Renal pelvis (tissue), 4 donors: ENCODE measurements around the gene TRMT44. TPM values are rescaled to one million over a fixed set of nuclear protein-coding genes. Genes with fewer than 3 reads are reported as not detected.
"Not testable (repeated sequence)": the region's sequence is repeated elsewhere in the genome, so short reads cannot be mapped to it uniquely, and the experiment has no call there.

ENCODE experiments used
- DNase-seq: peaks from one replicate; pipeline ENCODE4 v3.0.0-alpha.2; 2013
- polyA plus RNA-seq, 3 donors: library from polyadenylated mRNA; unstranded; fragments of 120-200 nt; gene quantifications; one replicate each; pipeline ENCODE4 v1.2.1, GENCODE V29; 2013; ENCODE audit not compliant: insufficient read length in 3 of 3

TRMT44 gene
- polyA plus RNA-seq, 3 donors, result 16.9 to 27.2 (median 20.0) TPM

DNA sequence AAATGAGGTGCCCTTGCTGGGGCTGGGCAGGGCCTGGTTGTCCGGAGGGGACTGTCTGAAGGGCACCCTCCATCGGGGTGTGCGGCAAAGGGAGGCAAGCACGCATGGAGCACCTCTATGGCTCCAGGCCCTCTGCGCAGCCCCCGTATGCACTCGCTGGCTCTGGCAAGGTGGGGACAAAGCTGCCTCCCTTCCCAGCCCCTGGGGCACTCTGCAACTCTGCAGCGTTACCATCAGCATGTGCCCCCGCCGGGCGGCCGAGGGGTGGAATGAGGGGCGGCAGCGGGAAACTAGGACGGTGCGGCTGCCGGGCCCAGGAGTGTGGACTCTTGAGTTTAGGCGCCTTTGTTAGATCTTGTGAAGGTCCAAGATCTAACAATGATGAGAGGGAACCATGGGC, 26.4 kb downstream of the TRMT44 start:
- no peak for DNase-seq

DNA sequence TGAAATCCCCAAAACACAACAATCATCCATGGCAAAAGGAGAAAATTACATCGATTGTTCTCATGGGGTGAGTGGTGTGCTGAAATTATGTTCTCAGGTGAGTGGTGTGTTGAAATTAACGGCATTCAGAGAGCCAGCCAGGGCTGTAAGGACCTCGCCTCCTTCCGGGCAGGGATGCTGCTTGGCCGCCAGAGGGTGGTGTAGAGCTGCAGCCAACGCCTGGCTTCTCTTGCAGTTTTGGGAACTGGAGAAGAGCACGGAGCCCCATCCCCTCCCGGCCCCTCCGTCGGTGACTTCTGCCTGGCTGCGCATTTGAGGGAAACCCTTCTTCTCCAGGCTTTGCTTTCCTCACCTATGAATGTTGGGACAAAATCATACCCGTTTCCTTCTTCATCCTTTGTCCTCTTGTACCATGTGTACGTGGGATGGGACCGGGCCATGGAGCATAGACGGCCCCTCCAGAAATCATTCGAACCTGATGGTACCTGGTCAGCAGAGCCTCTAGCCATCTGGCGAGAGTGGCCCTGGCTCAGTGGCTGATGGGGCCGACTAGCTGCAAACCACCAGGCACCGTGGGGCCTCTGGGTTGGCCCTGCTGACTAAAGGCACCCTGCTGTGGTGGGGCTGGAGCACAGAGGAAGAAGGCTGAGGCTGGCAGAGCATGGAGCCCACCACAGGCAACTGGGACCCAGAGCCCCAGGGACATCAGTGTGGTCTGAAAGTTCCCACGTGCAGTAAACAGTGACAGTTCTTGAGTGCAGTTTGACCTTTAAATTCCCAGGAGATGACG, 28.4 kb downstream of the TRMT44 start:
- DNase-seq, result no peak

DNA sequence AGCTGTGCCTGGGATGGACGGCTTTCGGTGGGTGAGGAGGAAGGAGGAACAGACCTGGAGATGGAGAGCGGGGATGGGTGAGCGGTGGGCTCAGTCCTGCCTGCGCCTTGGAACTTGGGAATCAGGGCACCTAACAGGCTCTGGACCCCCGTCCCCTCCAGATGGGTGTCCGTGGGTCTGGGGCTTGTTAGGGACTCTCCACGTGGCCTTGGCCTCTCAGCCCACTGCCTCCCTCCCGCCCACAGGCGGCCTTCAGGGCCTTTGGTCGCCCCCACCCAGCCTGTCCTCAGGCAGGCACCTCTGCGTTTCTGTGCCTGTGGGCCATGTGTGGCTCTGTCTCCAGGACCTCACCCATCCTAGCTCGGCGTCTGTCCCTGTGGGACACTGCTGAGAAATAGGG, 29.0 kb downstream of the TRMT44 start:
- no peak for DNase-seq

DNA sequence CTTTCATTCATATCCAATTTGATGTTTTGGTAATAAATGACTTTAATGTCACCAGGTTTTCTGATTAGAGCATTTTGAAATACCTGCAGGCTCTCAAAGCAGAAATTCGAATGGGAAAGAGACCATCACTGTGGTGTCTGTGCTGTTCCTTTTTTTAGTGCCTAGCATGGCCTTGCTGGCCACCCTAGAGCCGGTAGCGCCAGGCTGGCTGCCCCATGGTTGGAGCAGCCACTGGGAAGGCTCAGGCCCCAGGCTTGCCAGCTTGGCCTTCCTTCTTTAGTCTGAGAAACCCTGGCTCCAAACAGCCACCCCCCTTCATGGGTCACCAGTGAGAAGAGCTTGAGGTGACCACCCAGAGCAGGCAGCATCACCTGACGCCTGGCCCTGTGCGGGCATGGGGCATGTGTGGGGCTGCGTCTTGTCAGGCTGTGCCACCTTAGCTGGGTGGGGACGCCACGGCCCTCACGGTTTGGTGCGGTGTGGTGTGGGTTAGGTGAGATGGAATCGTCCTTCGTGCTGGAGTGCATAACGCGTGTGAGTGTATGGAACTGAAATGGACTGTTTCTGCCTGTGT, 30.0 kb downstream of the TRMT44 start:
- no peak for DNase-seq

DNA sequence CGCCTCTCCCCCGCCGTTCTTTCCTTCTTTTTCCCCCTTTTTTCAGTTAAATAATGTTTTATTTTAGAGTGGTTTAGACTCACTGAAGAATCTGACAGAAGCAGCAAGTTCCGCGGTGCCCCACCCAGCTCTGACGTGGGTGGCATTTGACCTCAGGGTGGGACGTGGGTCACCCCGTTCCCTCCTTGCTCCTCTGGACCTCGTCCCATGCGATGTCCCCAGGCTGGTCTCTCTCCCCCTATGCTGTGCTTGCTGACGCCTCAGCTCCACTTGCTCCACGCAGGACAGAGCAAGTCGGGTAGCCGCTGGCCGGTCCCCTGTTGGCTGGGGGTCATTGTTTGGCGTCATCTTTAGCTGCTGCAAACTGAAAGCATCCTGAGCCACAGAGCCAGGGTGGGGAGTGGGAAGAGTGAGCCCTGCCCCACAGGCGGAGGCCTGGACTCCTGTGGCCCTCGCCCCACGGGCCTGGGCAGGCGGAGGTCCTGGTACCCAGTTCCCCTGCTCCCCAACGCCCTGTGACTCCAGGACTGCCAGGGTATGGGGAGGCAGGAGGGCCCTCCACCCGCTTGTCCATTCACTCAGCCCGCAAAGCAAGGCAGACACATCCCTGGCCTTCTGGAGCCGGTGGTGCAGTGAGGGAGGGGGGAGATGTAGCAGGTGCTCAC, 30.8 kb downstream of the TRMT44 start:
- no peak for DNase-seq

DNA sequence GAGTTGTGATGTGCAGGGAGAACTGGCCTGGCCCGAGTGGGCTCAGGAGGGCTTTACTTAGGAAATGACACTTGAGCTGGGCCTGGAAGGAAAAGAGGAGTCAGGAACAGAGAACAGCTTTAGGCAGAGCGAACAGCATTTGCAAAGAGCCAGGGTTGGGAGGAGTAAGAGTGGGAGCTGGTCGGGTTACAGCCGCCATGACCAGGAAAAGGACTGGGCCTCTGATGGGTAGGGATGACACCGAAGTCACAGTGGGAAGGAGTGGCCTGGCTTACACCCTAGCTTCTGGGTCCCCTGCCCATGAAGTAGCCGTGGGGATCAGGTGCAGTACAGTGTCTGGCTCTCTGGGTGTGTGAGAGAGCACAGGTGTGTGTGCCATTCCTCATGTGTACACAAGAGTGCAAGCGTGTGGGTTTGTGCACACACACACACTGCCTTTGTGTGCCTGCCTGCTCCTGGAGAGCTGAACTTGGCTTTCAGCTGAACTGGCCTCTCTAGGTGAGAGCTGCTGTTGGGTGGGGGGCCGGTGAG, 31.6 kb downstream of the TRMT44 start:
- DNase-seq, result no peak

DNA sequence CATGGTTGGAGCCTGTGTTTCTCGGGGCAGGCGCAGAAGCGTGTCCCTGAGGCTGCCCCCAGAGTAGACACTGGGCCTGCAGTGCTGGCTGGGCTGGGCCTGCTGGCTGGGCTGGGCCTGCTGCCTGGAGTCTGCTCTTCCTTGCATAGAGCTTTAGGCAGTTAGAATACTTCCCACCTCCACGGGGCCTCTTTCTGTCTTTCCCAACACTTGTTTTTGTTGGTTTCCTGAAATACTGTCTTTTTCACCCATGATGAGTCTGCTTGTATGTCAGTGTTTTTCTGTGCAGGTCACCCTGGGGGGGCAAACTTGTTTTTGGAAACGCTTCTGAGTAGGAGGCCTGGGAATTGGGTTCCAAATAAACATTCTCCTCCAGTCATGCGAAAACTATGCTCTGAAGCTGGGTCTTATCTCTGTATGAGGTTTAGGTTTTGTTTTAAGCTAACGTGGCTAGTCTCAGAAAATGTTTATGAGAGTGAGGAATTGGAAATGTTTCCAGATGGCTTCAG, 32.2 kb downstream of the TRMT44 start:
- peak; percentile 83 for DNase-seq

DNA sequence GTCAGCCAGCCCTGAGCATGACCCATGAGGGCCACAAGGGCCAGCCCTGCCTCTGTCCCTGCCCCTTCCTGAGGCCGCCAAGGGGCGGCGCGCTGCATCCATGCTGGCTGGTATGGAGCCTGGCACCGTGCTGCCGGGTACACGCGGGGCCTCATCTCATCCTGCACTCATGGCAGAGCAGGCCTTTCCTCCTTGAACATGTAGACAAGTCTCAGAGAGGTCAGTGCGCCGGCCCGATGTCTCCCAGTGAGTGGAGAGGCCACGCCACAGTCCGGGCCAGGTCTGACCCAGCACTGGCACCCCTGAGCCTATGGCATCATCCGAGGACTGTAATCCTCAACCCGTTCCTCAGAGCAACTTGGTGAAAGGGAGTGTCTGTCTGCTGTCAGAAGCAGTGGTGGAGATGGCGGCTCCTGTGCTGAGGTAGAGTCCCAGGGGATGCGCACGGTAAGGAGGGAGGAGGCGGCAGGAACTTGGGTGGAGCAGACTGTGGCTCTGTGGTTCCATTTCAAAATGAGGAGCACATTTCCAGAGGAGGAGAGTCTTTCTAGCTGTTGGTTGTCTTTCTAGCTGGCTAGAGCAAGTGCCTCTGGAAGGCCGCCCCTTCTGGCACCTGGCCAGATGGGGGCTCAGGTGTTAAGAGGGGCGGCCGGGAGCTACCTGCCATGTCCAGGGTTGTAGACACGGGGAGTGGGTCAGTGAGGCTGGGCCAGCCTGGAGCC, 32.8 kb downstream of the TRMT44 start:
- no peak for DNase-seq

DNA sequence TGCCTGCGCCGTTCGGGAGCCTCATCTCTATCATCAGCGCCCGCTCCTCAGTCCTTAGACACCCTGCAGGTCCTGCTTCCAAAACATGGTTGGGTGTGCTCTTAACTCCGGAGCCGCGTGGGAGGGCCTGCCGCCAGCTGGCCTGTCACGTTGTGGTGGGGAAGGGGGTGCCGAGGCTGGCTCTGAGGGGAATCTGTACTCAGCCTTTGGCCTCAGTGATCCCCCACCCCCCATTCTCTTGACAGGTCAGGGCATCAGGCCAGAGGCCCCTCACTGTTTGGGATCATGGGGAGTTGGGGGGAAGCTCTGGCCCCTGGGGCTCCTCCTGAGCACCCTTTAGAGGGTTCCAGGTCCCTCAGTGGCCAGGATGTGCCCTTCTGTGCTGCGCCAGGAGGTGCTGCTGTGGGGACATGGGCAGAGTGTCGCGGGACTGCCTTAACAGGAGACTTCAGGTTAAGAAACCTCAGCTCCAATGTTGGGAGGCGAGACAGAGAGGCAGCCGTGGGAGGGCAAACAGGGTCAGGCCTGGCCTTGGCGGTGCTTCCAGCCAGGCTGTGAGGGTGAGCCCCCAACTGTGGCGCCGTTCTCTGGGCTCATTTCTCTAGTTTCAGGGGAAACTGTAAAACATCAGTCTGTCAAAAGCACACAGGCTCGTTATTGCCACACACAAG, 33.5 kb downstream of the TRMT44 start:
- no peak for DNase-seq

DNA sequence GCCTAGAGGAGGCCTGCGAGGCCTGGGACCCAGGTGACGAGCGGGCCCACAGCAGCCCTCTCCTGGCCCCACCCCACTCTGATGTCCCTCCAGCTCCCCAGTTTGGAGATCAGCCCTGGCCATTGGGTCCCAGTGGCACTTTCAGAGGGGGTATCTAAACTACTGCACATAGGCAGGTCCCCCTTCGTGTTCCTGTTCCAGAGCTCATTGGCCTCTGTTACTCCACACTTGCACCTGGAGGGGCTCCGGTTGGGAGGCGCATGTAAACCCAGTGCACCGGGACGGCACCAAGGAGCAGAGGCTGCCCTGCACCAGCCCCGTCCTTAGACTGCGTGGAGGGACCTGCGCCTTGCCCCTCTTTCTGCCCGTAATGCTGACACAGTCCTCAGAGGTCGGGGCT, 34.3 kb downstream of the TRMT44 start:
- no peak for DNase-seq

DNA sequence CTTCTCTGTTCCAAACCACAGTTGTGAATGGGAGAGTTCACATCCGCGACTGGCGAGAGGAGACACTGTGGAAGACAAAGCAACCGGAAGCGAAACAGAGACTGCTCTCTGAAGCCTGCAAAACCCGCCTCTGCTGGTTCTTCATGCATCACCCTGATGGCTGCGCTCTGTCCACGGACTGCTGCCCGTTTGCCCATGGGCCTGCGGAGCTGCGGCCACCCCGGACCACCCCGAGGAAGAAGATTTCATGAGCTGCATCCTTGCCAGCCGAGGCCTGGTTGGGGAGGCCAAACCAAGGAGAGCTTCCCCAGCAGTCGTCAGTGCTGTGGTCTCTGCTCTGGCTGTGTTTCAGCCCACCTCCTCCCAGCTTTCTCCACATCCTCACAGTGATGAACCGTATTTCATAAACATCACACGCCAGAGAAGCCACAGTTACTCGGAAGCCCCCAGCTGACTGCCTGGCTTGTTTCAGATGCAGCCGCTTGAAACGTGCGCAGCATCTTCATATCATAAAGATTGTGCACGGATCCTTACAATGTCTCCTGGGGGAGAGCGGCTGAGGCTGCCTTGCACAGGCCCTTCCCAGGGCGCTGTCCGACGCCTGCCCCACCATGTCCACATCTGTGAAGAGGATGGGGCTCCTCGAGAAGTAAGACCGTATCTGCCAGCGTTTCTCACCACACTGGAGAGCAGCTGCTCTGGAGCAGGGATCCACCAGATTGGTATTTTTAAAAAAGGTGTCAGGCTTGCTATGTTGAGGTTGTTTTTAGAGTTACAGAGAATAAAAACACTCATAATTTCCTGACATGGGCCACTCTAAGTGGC, 35.4 kb downstream of the TRMT44 start:
- no peak for DNase-seq

DNA sequence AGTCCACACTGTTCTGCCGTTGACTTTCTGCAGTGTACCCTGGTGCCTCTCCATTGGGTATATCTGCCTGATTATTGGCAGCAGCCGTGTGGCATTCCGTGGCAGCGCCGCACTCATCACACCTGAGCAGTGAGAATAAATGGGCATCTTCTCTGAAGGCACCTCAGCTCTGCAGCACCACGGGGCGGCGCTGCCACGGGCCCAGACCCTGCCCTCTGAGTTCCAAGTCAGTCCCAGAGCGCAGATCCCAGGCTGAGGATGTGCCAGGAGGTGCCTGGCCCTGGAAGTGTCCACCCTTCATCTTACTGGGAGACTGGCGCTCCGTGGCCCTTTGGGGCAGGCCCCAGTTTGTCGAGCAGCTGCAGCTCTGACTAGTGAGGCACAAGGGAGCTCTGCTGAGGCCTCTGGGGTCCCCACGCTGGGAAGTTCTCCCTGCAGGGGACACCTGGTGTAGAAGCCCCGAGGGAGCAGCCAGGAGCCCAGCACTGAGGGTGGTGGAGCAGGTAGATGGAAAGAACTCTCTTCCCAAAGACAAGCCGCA, 36.6 kb downstream of the TRMT44 start:
- no peak for DNase-seq

DNA sequence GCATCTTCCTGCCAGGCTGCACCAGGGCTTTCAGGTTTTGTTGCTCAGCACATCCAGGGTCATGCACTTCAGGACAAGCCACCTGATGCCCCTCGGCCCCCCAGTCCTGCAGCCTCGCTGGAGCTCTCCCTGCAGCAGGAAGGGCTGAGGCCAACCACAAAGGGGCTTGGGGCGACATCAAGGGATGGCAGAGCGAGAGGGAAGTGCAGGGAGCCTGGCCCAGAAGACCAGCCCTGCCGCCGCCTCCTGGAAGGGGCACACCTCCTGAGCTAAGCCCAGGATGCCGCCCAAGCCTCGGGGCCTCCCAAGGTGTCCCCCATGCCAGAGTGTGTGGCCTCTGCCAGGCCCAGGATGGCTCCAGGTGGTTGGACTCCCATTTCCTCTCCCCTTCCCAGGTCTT, 37.1 kb downstream of the TRMT44 start:
- DNase-seq, result no peak

DNA sequence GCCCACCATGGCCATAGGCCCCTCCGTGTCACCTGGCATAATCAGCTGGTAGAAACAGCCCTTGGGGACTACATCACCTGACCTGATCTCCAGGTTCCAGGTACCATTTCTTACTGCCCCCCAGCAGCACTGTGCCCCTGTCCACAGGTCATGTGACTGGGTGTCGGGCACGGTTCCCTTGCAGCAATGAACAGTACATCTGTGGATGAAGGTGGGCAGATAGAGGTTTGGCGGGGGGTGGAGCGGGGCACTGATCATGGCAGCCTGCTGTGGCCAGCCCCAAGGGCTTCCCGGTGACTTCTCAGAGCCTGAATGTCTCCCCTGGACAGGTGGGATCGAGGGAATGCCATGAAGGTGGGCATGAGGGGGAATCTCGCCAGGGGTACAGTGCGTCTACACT, 37.8 kb downstream of the TRMT44 start:
- DNase-seq, result no peak

DNA sequence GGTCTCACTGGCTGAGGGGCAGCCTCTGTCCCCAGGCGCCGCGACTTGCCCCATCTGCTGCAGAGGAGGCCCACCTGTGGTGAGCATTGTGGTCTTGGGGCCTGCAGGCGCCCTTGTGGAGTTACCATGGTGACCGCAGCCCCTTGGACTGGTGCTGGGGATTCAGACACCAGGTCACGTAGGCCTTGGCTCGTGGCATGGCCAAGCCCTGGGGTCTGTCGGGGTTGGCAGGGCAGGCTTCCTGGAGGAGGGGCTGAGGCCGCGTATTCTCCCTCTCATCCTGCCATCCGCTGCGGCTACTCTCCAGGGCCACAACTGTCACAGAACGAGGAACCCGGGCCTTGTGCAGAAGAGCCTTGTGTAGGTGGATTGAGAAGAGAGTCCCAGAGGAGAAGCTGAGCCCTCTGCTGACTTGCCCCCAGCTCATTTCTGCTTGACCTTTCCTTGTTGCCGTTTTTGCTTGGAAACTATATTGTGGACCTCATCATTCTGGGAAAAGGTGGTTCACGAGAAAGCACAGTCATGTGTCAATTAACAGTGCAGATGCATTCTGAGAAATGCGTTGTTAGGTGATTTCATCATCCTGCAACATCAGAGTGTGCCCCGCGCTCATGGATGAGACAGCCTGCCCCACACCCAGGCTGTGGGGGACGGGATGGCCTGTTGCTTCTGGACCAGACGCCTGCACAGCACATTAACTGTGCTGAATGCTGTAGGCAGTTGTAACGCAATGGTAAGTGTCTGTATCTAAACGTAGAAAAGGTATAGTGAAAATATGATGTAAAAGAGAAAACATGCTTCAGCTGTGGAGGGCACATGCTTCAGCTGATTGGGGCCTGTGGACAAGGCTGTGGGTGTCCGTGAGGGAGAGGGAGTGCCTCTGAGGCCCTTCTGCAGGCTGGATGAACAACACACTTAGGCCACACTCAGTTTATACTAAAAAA, 38.5 kb downstream of the TRMT44 start:
- no peak for DNase-seq

DNA sequence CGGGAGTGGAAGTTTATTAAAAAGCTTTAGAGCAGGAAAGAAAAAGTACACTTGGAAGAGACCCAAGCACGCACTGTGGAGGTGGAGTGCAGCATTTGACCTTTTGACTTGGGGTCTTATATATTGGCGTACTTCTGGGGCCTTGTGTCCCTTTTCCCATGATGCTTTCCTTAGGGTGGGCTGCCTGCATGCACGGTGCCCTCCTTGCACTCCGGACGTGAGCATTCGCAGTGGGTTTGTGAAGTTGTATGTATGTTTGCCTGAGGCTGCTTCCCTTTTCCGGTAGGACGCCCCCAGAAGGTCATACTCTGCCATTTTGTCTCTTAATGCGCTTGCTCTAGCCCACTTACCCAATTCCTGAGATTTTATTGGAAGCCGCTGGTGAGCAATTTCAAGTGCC, 39.6 kb downstream of the TRMT44 start:
- no peak for DNase-seq

DNA sequence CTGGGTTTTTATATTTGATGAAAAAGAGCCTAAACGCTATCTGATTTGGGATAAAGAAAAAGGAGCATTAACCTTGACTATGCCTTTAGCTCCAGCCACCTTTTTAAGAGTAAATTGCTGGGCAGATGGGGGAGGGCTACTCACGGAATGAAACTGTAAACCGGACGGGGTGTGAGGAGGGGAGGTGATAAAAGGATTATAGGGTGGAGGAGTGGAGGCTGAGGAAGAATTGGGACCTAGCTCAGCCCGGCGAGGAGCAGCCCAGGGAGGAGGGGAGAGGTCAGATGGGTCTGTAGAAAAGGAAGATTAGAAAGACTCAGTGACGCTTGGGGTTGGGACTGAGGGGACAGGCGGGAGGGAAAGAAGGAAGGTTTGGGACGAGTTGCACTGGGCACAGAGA, 46.1 kb downstream of the TRMT44 start:
- not testable (repeated sequence) for DNase-seq

DNA sequence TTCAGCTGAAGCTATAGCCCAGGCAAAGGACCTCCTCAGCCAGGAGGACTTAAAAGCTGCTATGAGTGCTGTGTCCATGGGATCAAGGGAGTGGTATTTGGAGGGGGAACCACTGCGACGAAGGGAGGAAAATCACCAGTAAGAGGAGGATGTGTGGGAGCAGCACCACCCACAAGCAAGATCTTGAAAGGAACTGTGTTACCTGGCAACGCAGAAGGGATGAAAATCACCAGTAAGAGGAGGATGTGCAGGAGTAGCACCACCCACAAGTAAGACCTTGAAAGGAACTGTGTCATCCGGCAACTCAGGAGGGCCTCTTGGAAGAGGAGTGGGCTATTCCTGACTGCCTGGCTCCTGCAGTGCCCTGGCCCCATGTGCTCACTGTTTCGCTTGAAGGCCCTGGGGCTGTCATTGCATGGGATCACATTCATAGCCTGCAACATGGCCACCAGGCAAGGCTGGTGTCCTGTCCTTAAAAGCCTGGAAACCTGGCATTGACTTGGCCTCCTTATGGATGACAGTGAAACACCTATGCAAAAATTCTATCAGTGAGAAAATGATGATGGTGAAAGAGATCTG, 48.3 kb downstream of the TRMT44 start:
- DNase-seq, result no peak

DNA sequence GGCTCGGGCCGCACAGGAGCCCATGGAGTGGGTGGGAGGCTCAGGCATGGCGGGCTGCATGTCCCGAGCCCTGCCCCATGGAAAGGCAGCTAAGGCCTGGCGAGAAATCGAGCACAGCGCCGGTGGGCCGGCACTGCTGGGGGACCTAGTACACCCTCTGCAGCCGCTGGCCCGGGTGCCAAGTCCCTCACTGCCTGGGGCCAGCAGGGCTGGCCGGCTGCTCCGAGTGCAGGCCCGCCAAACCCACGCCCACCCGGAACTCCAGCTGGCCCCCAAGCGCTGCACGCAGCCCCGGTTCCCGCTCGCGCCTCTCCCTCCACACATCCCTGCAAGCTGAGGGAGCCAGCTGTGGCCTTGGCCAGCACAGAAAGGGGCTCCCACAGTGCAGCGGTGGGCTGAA, 50.9 kb downstream of the TRMT44 start:
- DNase-seq, result not testable (repeated sequence)
